Fibroblast of villous mesenchyme (primary cell): ENCODE measurements around the gene PSMB2. TPM values are rescaled to one million over a fixed set of nuclear protein-coding genes. Genes with fewer than 3 reads are reported as not detected.

ENCODE experiments used
- DNase-seq: peaks from one replicate; pipeline ENCODE4 v3.0.0-alpha.2; 2010; ENCODE audit warnings: low read depth
- H3K4me3 ChIP-seq: 2 replicates; pipeline ENCODE4 v1.5.1; 2011; ENCODE audit warnings: low read depth, mild to moderate bottlenecking, low read length
- total RNA-seq: library from RNA; depleted of rRNA; stranded (reverse); fragments of >200 nt; gene quantifications from 2 replicates; pipeline ENCODE4 v1.2.3, GENCODE V29; 2012
- TF ChIP-seq, protein P1 (sequence below): IDR thresholded peaks from 2 replicates; pipeline ENCODE4 v1.5.1; 2012; ENCODE audit warnings: low read depth, mild to moderate bottlenecking, low read length; ENCODE audit not compliant: insufficient read depth

Gene PSMB2
- total RNA-seq, 1 donor = 21.2 TPM

DNA sequence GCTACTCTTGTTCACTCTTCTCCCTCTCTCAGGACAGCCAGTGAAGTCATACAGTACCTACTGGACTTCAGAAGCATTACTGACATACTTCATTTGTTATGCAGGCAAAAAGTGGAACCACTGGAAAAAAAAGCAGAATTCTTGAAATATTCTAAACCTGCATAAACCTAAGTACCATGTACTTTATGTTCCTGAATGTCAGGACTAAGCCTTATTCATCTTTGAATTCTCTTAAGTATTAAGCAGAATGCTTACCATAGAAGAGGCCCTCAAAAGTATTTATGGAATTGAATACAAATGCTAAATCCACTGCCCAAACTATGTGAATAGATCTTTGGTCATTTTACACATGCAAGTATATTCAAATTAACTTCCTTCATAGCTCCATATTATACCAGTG lies 7.8 kb downstream of the PSMB2 start:
- H3K4me3 ChIP-seq = no peak overlapping the region
- DNase-seq = no peak
- TF ChIP-seq, protein P1, sequence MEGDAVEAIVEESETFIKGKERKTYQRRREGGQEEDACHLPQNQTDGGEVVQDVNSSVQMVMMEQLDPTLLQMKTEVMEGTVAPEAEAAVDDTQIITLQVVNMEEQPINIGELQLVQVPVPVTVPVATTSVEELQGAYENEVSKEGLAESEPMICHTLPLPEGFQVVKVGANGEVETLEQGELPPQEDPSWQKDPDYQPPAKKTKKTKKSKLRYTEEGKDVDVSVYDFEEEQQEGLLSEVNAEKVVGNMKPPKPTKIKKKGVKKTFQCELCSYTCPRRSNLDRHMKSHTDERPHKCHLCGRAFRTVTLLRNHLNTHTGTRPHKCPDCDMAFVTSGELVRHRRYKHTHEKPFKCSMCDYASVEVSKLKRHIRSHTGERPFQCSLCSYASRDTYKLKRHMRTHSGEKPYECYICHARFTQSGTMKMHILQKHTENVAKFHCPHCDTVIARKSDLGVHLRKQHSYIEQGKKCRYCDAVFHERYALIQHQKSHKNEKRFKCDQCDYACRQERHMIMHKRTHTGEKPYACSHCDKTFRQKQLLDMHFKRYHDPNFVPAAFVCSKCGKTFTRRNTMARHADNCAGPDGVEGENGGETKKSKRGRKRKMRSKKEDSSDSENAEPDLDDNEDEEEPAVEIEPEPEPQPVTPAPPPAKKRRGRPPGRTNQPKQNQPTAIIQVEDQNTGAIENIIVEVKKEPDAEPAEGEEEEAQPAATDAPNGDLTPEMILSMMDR = no peak

DNA sequence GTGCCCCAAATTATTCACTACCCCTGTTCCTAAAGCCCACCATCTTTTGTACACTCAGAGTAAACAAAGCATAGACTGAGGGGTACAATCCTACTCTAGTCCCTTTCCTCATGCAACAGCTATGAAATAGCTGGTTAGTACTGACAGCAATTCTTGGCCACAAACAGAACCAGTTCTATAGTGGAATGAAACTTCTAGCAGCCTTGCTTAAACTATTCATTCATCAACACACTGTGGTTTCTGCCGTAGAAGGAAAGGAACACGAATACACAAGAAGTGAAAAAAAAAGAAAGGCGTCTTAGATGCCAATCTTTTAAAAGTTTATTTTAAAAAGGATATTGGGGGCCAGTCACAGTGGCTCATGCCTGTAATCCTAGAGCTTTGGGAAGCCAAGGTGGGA lies 9.9 kb downstream of the PSMB2 start:
- DNase-seq = no peak
- TF ChIP-seq, protein P1 = no peak
- H3K4me3 ChIP-seq = no peak overlapping the region

DNA sequence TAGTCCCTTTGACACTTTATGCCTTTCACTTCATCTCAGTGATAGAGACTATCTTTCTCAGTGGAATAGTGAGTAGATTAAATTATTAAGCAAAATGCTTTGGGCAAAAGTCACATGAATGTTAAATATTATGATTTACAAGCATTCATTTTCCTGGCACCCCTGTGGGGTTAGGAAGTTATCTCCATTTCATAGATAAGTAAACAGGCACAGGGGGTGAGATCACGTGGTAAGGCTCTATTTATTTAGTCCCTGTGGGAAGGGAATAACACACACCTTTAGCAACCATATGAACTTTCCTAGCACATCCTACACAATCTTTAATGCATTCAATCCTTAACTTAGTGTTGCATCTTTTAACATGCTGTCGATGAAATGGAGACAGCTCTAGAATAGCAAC lies 12.3 kb downstream of the PSMB2 start:
- TF ChIP-seq, protein P1 = no peak
- DNase-seq = no peak
- no peak overlapping the region for H3K4me3 ChIP-seq

DNA sequence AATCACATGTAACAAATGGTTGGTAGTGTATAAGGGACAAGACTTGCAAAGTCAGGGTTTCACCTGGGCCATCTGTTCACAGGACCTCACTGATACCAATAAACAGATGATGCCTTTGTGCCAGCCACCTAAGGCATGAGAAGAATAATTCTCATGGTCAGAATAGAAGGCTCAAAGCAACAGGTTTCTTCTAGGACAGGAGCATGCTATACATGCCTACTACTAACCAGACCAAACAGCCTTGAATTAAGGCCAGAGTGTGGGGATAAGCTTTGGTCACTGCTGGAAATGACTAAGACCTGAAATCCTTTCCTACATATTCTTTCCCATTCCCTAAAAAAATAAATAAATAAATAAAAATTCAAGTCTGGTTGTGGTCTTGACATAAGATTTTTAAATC lies 17.5 kb downstream of the PSMB2 start:
- H3K4me3 ChIP-seq = no peak overlapping the region
- DNase-seq = no peak
- TF ChIP-seq, protein P1 = no peak

DNA sequence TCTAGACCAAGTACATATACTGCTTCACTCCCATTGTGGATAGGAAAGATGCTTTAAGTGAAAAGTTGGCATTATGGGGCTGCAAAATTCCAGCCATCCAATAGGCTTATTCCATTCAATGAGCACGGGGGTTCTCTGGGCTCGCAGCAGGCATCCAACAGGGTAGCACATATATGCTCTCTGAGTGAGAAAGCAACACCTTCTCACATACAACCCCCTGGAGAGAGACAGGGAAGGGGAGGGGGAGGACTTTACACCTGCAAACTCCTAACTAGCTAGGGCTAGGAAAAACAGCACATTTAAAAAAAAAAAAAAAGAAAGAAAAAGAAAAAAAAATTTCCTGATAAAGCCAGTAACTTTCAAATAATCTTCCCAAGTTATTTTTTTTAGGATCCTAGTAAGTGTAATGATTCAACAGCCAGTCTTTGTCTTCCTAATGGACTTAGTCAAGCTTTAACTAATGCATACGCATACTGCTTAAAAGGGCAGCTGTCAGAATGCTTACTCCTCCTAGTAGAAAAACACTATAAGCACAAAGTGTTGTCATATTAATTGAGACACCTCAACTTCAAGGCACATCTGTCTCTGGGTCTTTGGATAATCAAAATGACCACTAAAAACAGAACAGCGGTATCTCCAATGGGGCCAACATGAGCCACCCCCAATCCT lies 18.7 kb downstream of the PSMB2 start:
- TF ChIP-seq, protein P1 = no peak
- H3K4me3 ChIP-seq = no peak overlapping the region
- no peak for DNase-seq

DNA sequence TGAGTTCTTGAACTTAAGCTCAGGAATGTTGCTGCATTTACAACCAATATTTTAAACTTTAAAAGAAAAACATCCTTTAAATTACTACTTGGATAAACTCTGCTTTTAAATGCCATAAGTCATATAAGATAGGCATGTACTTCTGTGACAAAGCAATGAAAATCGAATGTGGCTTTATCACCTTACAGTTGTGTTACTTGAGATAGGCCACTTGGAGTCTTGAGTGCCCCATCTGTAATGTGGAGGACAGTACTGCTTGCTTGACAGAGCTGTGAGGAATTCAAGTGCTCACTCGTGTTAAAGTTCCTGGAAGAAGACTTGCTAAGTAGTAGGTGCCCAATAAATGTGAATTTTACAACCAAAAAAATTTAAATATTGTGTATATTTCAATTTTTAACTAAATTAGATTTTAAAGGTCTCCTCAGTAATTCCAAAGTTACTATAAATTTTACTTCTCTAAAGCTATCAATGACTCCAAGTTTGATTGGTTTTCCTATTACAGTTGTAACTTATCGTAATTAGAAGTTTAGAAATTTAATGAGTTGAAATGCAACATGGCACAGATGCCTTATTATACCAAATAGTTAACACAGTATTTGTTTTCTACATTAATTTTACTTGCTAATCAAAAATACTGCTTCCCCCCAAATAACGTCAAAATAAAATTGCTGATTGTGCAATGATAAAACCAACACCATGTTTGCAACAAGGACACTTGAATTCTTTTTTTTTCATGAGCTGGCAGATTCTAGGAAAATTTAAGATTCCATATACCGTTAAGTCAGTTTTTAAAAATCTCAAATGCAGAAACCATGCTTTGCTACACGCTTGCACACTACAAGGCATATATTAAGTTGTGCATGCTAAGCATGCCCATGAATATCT lies 21.8 kb downstream of the PSMB2 start:
- no peak for DNase-seq
- TF ChIP-seq, protein P1 = no peak

DNA sequence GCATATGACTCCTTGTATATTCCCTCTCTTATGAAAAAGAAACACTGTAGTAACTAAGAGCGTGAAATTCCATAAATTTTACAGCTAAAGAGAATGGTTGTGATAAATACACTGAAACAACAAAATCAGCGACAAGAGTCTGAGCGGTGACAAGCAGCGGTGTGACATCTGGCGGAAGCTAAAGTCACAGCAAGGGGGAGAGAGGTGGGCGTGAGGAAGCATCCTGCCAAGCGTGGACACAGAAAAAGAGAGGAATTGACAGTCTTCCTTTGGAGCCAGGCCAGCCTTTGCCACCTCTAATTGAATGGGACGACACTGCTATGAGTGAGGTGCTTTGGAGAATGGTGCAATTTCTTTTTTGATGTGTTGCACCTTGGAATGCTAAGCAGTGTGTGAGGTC lies 25.9 kb downstream of the PSMB2 start:
- TF ChIP-seq, protein P1 = no peak
- no peak for DNase-seq

More for the DNA sequence above, 21.8 kb downstream of the PSMB2 start:
- H3K4me3 ChIP-seq = no peak overlapping the region

More for the DNA sequence above, 25.9 kb downstream of the PSMB2 start:
- no peak overlapping the region for H3K4me3 ChIP-seq
